Activated CD8-positive, alpha-beta T cell treated with anti-CD3 and anti-CD28 coated beads, Interleukin-2, amount 10 ng/mL, durations not matched to agents 7 days and 5 days (primary cell): ENCODE data around the gene PDGFRB. TPM values are rescaled to one million over a fixed set of nuclear protein-coding genes. Genes with fewer than 3 reads are reported as not detected.

ENCODE experiments used
- ATAC-seq: fragments of 150-1000 bp; cut with Tn5 transposase; one replicate; pipeline ENCODE4 v1.10.0; 2021; ENCODE audit warnings: moderate library complexity
- CTCF ChIA-PET: fragments of 350-600 bp; sonication (Branson Sonifier 250); formaldehyde crosslinking; loops from one replicate; lab custom pipeline; 2021; ENCODE audit warnings: antibody characterized with exemption; lab: Charles Lee
- POLR2A ChIA-PET: fragments of 350-600 bp; sonication (Branson Sonifier 250); formaldehyde crosslinking; loops from one replicate; lab custom pipeline; 2021; ENCODE audit warnings: antibody characterized with exemption; lab: Charles Lee
- DNase-seq: peaks from one replicate; pipeline ENCODE4 v3.0.0-alpha.2; 2020
- H3K27ac Mint-ChIP-seq: one replicate; pipeline ENCODE4 v1.8.0; 2021; ENCODE audit warnings: mild to moderate bottlenecking, mixed read lengths
- H3K27me3 Mint-ChIP-seq: one replicate; pipeline ENCODE4 v1.8.0; 2021; ENCODE audit warnings: low read depth, mixed read lengths
- H3K36me3 Mint-ChIP-seq: one replicate; pipeline ENCODE4 v1.8.0; 2021; ENCODE audit warnings: low read depth, mixed read lengths
- H3K4me1 Mint-ChIP-seq: one replicate; pipeline ENCODE4 v1.8.0; 2021; ENCODE audit warnings: low read depth, mixed read lengths
- H3K4me3 Mint-ChIP-seq: one replicate; pipeline ENCODE4 v1.8.0; 2021; ENCODE audit warnings: mild to moderate bottlenecking, mixed read lengths
- H3K9me3 Mint-ChIP-seq: one replicate; pipeline ENCODE4 v1.8.0; 2022; ENCODE audit warnings: mixed read lengths; ENCODE audit not compliant: insufficient read depth
- total RNA-seq, 2 experiments: library from RNA; stranded (reverse); gene quantifications; one replicate each; pipeline ENCODE4 v1.2.3, GENCODE V29; 2021

The PDGFRB gene
- 10 to 100 TPM; 47.0 to 49.0 TPM for total RNA-seq

- POLR2A ChIA-PET = no interaction called here
- peaks cover 23% of the 10 kb centered on the region for H3K36me3 Mint-ChIP-seq
- ATAC-seq (peak; percentile 88), DNase-seq (peak; percentile 87)
- H3K4me1 Mint-ChIP-seq = peaks cover 50% of the 10 kb centered on the region
- H3K9me3 Mint-ChIP-seq = no peaks in the 10 kb centered on the region
- H3K27ac Mint-ChIP-seq = peak within 1 kb of the TSS; percentile 85
- peak within 1 kb of the TSS; percentile 89 for H3K4me3 Mint-ChIP-seq
- CTCF ChIA-PET = interaction anchor here (0.8 to 1.5 kb wide), 4 partner anchors 23 to 195 kb away, joined by 3 to 4 read pairs (median 3); no protein-coding TSS in a partner anchor
- H3K27me3 Mint-ChIP-seq = peaks cover 3% of the 10 kb centered on the region
These were observed at the start of gene PDGFRB for GRCh38 chr5:150155258-150156026. TSS of gene PDGFRB (minus strand) at chr5:150155845. CDS start at chr5:150137047, 18,798 bp downstream.

DNA sequence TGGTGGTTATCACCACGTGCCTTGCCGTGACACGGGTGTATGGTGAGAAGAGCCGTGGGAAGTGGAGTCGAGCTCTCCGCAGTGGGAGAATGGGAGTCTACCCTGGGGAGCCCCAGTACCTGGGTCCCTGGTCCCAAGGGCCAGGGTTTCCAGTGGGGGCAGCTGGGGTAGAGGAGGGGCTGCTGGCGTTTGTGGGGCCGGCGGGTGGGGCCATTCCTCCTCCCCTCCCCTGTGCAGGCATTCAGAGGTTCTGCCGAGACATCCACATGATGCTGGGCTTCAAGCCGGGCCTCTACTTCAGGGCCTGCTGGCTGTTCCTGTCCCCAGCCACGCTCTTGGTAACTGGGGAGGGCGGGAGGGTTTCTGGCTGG, 48.9 kb upstream of the PDGFRB start:
- Mint-ChIP-seq H3K9me3 (no peaks in the 10 kb centered on the region), H3K27ac (no peak overlapping the region), H3K4me1 (peaks cover 41% of the 10 kb centered on the region), H3K4me3 (no peak overlapping the region), H3K27me3 (peaks cover 25% of the 10 kb centered on the region), H3K36me3 (no peaks in the 10 kb centered on the region)
- DNase-seq (no peak), ATAC-seq (no peak)
- POLR2A ChIA-PET = interaction anchor here (0.6 kb wide), 1 partner anchor 79 kb away, joined by 3 read pairs; no protein-coding TSS in a partner anchor
- CTCF ChIA-PET = no interaction called here

DNA sequence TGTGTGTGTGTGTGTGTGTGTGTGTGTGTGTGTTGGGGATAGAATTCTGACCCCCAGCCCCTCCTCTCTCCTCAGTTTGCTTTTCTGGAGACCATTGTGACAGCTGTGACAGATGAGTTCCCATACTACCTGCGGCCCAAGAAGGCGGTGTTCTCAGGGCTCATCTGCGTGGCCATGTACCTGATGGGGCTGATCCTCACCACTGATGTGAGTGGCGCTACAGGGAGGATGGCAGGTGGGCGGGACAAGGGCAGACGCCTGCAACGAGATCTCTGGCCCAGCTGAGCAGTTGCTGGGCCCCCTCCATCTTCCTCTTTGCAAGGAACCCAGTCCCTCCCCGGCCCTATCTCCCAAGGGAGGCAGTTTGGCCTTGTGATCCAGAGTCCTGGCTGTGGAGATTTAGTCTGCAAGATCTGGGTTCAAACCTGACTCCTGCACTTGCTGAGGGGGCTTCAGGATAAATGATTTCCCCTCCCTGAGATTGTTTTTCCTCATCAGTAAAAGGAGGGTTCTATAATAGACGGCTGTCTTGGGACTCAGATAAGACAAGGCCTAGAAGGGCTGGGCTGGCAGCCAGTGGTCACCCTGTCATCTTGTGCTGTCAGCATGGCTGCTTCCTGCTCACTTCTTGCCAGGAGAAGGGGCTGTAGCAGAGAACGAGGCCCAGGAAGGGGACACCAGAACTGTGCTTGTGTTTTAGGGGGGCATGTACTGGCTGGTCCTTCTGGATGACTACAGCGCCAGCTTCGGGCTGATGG, 48.4 kb upstream of the PDGFRB start:
- Mint-ChIP-seq H3K36me3 (no peaks in the 10 kb centered on the region), H3K4me3 (no peak overlapping the region), H3K27me3 (peaks cover 30% of the 10 kb centered on the region), H3K27ac (no peak overlapping the region), H3K4me1 (peaks cover 35% of the 10 kb centered on the region), H3K9me3 (no peaks in the 10 kb centered on the region)
- ChIA-PET CTCF (no interaction called here), POLR2A (no interaction called here)
- ATAC-seq (no peak), DNase-seq (no peak)

DNA sequence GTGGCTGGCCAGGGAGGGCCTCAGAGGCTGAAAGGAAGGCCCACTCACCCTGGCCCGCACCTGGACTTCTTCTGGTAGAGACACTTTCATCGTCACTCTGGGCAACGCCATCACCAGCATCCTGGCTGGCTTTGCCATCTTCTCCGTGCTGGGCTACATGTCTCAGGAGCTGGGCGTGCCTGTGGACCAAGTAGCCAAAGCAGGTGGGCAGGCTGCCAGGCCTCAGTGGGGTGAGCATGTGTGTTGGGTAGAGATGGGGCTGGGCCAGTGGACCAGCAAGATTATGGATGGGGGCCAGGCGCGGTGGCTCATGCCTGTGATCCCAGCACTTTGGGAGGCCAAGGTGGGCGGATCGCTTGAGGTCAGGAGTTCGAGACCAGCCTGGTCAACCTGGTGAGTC, 46.9 kb upstream of the PDGFRB start:
- H3K36me3 Mint-ChIP-seq = no peaks in the 10 kb centered on the region
- ATAC-seq (no peak), DNase-seq (no peak)
- H3K9me3 Mint-ChIP-seq = no peaks in the 10 kb centered on the region
- H3K27me3 Mint-ChIP-seq = peaks cover 25% of the 10 kb centered on the region
- ChIA-PET POLR2A (no interaction called here), CTCF (no interaction called here)
- peaks cover 20% of the 10 kb centered on the region for H3K4me1 Mint-ChIP-seq
- no peak overlapping the region for H3K27ac Mint-ChIP-seq
- H3K4me3 Mint-ChIP-seq = no peak overlapping the region

- ATAC-seq = no peak
- H3K27ac Mint-ChIP-seq = no peak overlapping the region
- CTCF ChIA-PET = interaction anchor here (1.3 kb wide), 1 partner anchor 35 kb away, joined by 4 read pairs; no protein-coding TSS in a partner anchor
These were observed 41.8 kb upstream of the PDGFRB start for GRCh38 chr5:150197476-150197875.

DNA sequence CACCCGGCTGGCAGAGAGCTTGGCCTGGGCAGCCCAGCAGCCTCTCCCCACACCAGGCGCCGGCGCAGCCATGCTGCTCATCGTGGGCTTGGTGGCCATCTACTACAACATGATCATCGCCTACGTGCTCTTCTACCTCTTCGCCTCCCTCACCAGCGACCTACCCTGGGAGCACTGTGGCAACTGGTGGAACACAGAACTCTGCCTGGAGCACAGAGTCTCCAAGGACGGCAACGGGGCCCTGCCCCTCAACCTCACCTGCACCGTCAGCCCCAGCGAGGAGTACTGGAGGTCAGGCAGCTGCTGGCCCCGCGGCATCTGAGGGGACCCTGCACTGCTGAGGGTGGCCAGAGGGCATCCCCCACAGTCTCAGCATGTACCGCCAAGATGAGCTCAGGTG, 41.3 kb upstream of the PDGFRB start:
- POLR2A ChIA-PET = no interaction called here

More at GRCh38 chr5:150197476-150197875, 41.8 kb upstream of the PDGFRB start:
- Mint-ChIP-seq H3K4me1 (no peaks in the 10 kb centered on the region), H3K27me3 (peaks cover 40% of the 10 kb centered on the region), H3K9me3 (no peaks in the 10 kb centered on the region), H3K36me3 (no peaks in the 10 kb centered on the region), H3K4me3 (no peak overlapping the region)
- POLR2A ChIA-PET = no interaction called here
- no peak for DNase-seq

GRCh38 chr5:150196514-150196913, 40.9 kb upstream of the PDGFRB start:
- Mint-ChIP-seq H3K27ac (no peak overlapping the region), H3K27me3 (peaks cover 45% of the 10 kb centered on the region), H3K4me3 (no peak overlapping the region), H3K9me3 (no peaks in the 10 kb centered on the region), H3K4me1 (no peaks in the 10 kb centered on the region), H3K36me3 (no peaks in the 10 kb centered on the region)
- ChIA-PET CTCF (interaction anchor here (1.3 to 1.4 kb wide), 2 partner anchors 34 to 67 kb away, joined by 3 to 4 read pairs; no protein-coding TSS in a partner anchor), POLR2A (no interaction called here)
- DNase-seq (no peak), ATAC-seq (no peak)

More for the DNA sequence above, 41.3 kb upstream of the PDGFRB start:
- no peak for ATAC-seq
- Mint-ChIP-seq H3K4me1 (no peaks in the 10 kb centered on the region), H3K9me3 (no peaks in the 10 kb centered on the region), H3K36me3 (no peaks in the 10 kb centered on the region), H3K27me3 (peaks cover 40% of the 10 kb centered on the region), H3K4me3 (no peak overlapping the region), H3K27ac (no peak overlapping the region)
- no peak for DNase-seq
- CTCF ChIA-PET = interaction anchor here (1.3 kb wide), 1 partner anchor 35 kb away, joined by 4 read pairs; no protein-coding TSS in a partner anchor

- ChIA-PET POLR2A (no interaction called here), CTCF (interaction anchor here (1.4 kb wide), 1 partner anchor 67 kb away, joined by 3 read pairs; no protein-coding TSS in a partner anchor)
- peaks cover 49% of the 10 kb centered on the region for H3K27me3 Mint-ChIP-seq
- no peak overlapping the region for H3K27ac Mint-ChIP-seq
- H3K9me3 Mint-ChIP-seq = no peaks in the 10 kb centered on the region
- no peaks in the 10 kb centered on the region for H3K4me1 Mint-ChIP-seq
- no peak for DNase-seq
- H3K36me3 Mint-ChIP-seq = no peaks in the 10 kb centered on the region
- no peak overlapping the region for H3K4me3 Mint-ChIP-seq
- ATAC-seq = no peak
These were observed 40.3 kb upstream of the PDGFRB start for GRCh38 chr5:150195736-150196485.

DNA sequence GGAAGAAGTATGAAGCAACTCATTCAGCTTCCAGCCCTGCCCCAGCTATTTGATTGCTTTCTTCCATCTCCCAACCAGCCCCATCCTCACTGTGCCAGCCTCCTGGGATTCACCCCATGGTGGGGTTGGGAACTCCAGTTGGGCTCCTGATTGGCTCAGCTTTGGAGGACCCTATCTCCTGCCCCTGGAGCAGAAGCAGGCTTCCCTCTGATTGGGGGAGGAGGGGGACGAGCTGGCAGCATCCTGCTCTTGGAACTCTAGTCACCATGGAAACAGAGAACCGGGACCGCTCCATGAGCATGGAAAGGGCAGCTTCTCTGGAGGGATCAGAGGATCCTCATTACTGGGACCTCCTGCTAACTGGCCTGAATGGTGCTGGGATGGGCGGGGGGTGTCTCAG, 36.8 kb upstream of the PDGFRB start:
- H3K4me1 Mint-ChIP-seq = no peaks in the 10 kb centered on the region
- H3K4me3 Mint-ChIP-seq = no peak overlapping the region
- H3K36me3 Mint-ChIP-seq = no peaks in the 10 kb centered on the region
- POLR2A ChIA-PET = no interaction called here
- no peaks in the 10 kb centered on the region for H3K9me3 Mint-ChIP-seq
- H3K27me3 Mint-ChIP-seq = peaks cover 57% of the 10 kb centered on the region
- no peak for ATAC-seq
- CTCF ChIA-PET = interaction anchor here (1.5 kb wide), 1 partner anchor 17 kb away, joined by 3 read pairs; no protein-coding TSS in a partner anchor
- no peak overlapping the region for H3K27ac Mint-ChIP-seq
- no peak for DNase-seq

- H3K36me3 Mint-ChIP-seq = no peaks in the 10 kb centered on the region
- ATAC-seq (no peak), DNase-seq (no peak)
- H3K9me3 Mint-ChIP-seq = no peaks in the 10 kb centered on the region
- H3K4me1 Mint-ChIP-seq = no peaks in the 10 kb centered on the region
- H3K27ac Mint-ChIP-seq = no peak overlapping the region
- peaks cover 61% of the 10 kb centered on the region for H3K27me3 Mint-ChIP-seq
- ChIA-PET POLR2A (no interaction called here), CTCF (no interaction called here)
- no peak overlapping the region for H3K4me3 Mint-ChIP-seq
These were observed 35.3 kb upstream of the PDGFRB start for GRCh38 chr5:150190987-150191386.

DNA sequence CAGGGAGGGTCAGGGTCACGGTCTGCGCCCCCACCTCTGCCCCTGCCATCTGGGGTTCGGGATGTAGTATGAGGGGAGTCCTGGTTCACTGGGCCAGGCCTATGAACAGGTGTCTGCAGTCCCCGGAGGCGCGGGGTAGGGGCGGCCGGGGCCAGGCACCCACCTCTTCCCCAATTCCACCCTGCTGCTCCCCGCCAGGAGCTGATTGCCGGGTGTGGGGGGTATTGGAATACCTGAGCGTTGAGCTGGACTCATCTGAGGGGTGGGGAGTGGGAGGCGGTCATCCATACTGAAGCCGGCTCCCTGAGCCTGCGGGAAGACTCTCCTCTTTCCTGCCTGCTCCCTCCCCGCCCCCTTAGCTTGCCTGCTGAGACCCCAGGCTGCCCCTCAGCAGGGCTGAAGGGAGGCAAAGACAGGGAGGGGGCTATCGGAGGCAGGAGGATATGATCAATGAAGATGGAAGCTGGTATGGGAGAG, 34.9 kb upstream of the PDGFRB start:
- no peaks in the 10 kb centered on the region for H3K4me1 Mint-ChIP-seq
- ATAC-seq (no peak), DNase-seq (no peak)
- no peak overlapping the region for H3K27ac Mint-ChIP-seq
- no peak overlapping the region for H3K4me3 Mint-ChIP-seq
- peaks cover 60% of the 10 kb centered on the region for H3K27me3 Mint-ChIP-seq
- H3K36me3 Mint-ChIP-seq = no peaks in the 10 kb centered on the region
- ChIA-PET POLR2A (no interaction called here), CTCF (no interaction called here)
- no peaks in the 10 kb centered on the region for H3K9me3 Mint-ChIP-seq
